HUES6 (cell line): ENCODE results near the gene ABCE1.

Source experiments
- H3K27ac ChIP-seq: 2 replicates; pipeline ENCODE4 v1.7.0; 2013; ENCODE audit warnings: low read depth, mild to moderate bottlenecking, low read length, inconsistent platforms
- H3K27me3 ChIP-seq: 2 replicates; pipeline ENCODE4 v1.6.1; 2013; ENCODE audit warnings: low read length; ENCODE audit not compliant: control insufficient read depth, insufficient read depth
- H3K36me3 ChIP-seq: 2 replicates; pipeline ENCODE4 v1.6.1; 2013; ENCODE audit warnings: low read length; ENCODE audit not compliant: control insufficient read depth, insufficient read depth
- H3K4me1 ChIP-seq: 2 replicates; pipeline ENCODE4 v1.6.1; 2013; ENCODE audit warnings: low read length; ENCODE audit not compliant: control insufficient read depth, insufficient read depth
- H3K4me3 ChIP-seq: 2 replicates; pipeline ENCODE4 v1.5.1; 2013; ENCODE audit warnings: low read depth, low read length
- H3K9ac ChIP-seq: one replicate; pipeline ENCODE4 v1.6.1; 2013; ENCODE audit warnings: mild to moderate bottlenecking, low read length
- H3K9me3 ChIP-seq: 2 replicates; pipeline ENCODE4 v1.6.1; 2013; ENCODE audit warnings: low read depth, low read length; ENCODE audit not compliant: control insufficient read depth, insufficient read depth

The ABCE1 gene

GRCh38 chr4:145177906-145178538, 79.9 kb downstream of the ABCE1 start:
- peaks cover 19% of the 10 kb centered on the region for H3K4me1 ChIP-seq
- H3K9me3 ChIP-seq = no peaks in the 10 kb centered on the region
- H3K4me3 ChIP-seq = peak overlapping the region; percentile 81
- H3K27ac ChIP-seq = peak overlapping the region; percentile 23; the same call in 1 of the 2 replicates
- H3K27me3 ChIP-seq = no peaks in the 10 kb centered on the region
- peak overlapping the region; percentile 66 for H3K9ac ChIP-seq
- H3K36me3 ChIP-seq = peaks cover 13% of the 10 kb centered on the region

DNA sequence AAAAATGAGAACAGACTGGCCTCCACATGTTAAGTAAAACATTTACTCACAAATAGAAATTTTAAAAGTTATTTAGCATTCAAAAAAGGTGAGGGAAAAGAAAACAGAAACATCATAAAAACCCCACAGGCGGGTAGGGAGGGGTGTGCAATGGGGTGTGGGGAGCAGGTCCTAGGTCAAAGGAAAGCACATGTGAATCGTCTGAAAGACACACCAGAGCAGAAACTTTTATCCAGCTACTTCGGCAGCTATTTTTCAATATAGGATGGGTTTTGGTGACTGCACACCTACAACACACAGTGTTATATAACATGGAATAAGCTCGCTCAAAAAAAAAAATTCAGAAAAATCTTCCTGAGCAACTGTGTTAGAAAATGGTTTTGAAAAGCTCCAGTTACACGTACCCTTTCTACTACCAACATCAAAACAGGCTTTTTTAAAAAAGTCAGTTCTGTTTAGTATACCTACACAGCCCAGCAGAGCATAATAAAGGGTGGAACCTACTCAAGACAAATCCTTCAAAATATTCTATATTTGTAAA, 80.7 kb downstream of the ABCE1 start:
- no peak overlapping the region for H3K27ac ChIP-seq
- H3K36me3 ChIP-seq = peaks cover 8% of the 10 kb centered on the region
- no peaks in the 10 kb centered on the region for H3K9me3 ChIP-seq
- H3K9ac ChIP-seq = peak overlapping the region; percentile 89
- H3K27me3 ChIP-seq = no peaks in the 10 kb centered on the region
- H3K4me3 ChIP-seq = peak overlapping the region; percentile 81
- peaks cover 19% of the 10 kb centered on the region for H3K4me1 ChIP-seq
